ENCODE data around the gene PPP3CA.
A peak's percentile ranks its signal among the peaks of the same experiment; 100 is the strongest.

The PPP3CA gene

GRCh38 chr4:101304916-101305315 is 42.4 kb downstream of the PPP3CA start:
- peaks cover 37% of the 10 kb centered on the region for H3K4me1 ChIP-seq (ENCODE audit: insufficient read depth, low read length)
- 59% methylated on average over 2 of the region's 2 CpGs for WGBS
- no peaks in the 10 kb centered on the region for H3K36me3 ChIP-seq (ENCODE audit: insufficient read depth, low read length)
- H3K27me3 ChIP-seq (ENCODE audit: insufficient read depth, low read length): no peaks in the 10 kb centered on the region
- no peaks in the 10 kb centered on the region for H3K9me3 ChIP-seq (ENCODE audit: insufficient read depth, low read depth, low read length)
- no peak overlapping the region for H3K4me3 ChIP-seq (ENCODE audit: low read length)
- peak overlapping the region; percentile 70 for H3K27ac ChIP-seq (ENCODE audit: low read depth, low read length)
- no peak overlapping the region for H3K9ac ChIP-seq (ENCODE audit: low read depth, low read length)

GRCh38 chr4:101299899-101300540 is 47.3 kb downstream of the PPP3CA start:
- Histone ChIP-seq H3K9me3 (ENCODE audit: insufficient read depth, low read depth, low read length) (no peaks in the 10 kb centered on the region), H3K4me1 (ENCODE audit: insufficient read depth, low read length) (peaks cover 12% of the 10 kb centered on the region), H3K4me3 (ENCODE audit: low read length) (no peak overlapping the region), H3K9ac (ENCODE audit: low read depth, low read length) (no peak overlapping the region), H3K36me3 (ENCODE audit: insufficient read depth, low read length) (no peaks in the 10 kb centered on the region), H3K27me3 (ENCODE audit: insufficient read depth, low read length) (no peaks in the 10 kb centered on the region), H3K27ac (ENCODE audit: low read depth, low read length) (no peak overlapping the region)
- 100% methylated on average over 2 of the region's 3 CpGs for WGBS

DNA sequence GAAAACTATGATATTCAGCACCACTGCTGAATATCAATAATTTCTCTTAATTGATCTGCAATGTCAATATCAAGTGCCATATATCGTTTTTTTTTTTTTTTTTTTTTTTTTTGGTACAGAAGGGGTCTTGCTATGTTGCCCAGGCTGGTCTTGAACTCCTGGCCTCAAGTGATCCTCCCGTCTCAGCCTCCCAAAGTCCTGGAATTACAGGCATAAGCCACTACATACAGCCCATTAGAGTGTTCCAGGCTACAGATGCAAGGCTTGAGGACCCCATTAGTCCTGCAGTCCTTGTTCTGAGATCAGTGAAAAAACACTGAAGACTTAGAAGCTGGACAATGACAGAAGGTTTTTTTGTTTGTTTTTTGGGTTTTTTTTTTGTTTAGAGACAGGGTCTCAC is 48.3 kb downstream of the PPP3CA start:
- WGBS: 92% methylated on average over 1 of the region's 2 CpGs
- Histone ChIP-seq H3K9me3 (ENCODE audit: insufficient read depth, low read depth, low read length) (no peaks in the 10 kb centered on the region), H3K27ac (ENCODE audit: low read depth, low read length) (no peak overlapping the region), H3K27me3 (ENCODE audit: insufficient read depth, low read length) (no peaks in the 10 kb centered on the region), H3K9ac (ENCODE audit: low read depth, low read length) (no peak overlapping the region), H3K4me3 (ENCODE audit: low read length) (no peak overlapping the region), H3K4me1 (ENCODE audit: insufficient read depth, low read length) (peaks cover 2% of the 10 kb centered on the region; the same call in 1 of the 2 replicates), H3K36me3 (ENCODE audit: insufficient read depth, low read length) (no peaks in the 10 kb centered on the region)

- H3K27ac ChIP-seq (ENCODE audit: low read depth, low read length): no peak overlapping the region
- no peak overlapping the region for H3K4me3 ChIP-seq (ENCODE audit: low read length)
- no peaks in the 10 kb centered on the region for H3K27me3 ChIP-seq (ENCODE audit: insufficient read depth, low read length)
- H3K9ac ChIP-seq (ENCODE audit: low read depth, low read length): no peak overlapping the region
- H3K9me3 ChIP-seq (ENCODE audit: insufficient read depth, low read depth, low read length): no peaks in the 10 kb centered on the region
- 0 out of 2 replicates have a peak, but pooled peaks cover 4% of the 10 kb centered on the region for H3K4me1 ChIP-seq (ENCODE audit: insufficient read depth, low read length)
- H3K36me3 ChIP-seq (ENCODE audit: insufficient read depth, low read length): no peaks in the 10 kb centered on the region
Measured at GRCh38 chr4:101295691-101296090, 51.6 kb downstream of the PPP3CA start.

DNA sequence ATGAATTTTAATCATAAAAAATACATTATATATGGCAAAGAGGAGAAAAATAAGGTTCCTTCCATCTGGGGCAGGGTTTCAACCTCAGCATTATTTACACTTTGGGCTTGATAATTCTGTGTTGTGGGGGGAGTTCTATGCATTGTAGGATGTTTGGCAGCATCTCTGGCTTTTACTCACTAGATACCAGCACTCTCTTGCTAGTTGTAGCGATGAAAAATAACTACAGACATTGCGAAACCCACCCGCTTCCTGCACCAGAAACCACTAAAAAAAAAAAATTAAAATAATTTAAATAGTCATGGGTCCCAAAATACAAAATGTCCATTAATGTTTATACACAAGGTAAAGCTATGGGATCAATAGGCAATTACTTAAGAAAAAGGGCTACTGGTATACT is 52.7 kb downstream of the PPP3CA start:
- no CpG with 5 or more reads among the region's 3 CpGs for WGBS
- no peaks in the 10 kb centered on the region for H3K9me3 ChIP-seq (ENCODE audit: insufficient read depth, low read depth, low read length)
- no peaks in the 10 kb centered on the region for H3K27me3 ChIP-seq (ENCODE audit: insufficient read depth, low read length)
- no peak overlapping the region for H3K9ac ChIP-seq (ENCODE audit: low read depth, low read length)
- H3K4me3 ChIP-seq (ENCODE audit: low read length): no peak overlapping the region
- H3K27ac ChIP-seq (ENCODE audit: low read depth, low read length): no peak overlapping the region
- H3K4me1 ChIP-seq (ENCODE audit: insufficient read depth, low read length): 0 out of 2 replicates have a peak, but pooled peaks cover 4% of the 10 kb centered on the region
- H3K36me3 ChIP-seq (ENCODE audit: insufficient read depth, low read length): no peaks in the 10 kb centered on the region

DNA sequence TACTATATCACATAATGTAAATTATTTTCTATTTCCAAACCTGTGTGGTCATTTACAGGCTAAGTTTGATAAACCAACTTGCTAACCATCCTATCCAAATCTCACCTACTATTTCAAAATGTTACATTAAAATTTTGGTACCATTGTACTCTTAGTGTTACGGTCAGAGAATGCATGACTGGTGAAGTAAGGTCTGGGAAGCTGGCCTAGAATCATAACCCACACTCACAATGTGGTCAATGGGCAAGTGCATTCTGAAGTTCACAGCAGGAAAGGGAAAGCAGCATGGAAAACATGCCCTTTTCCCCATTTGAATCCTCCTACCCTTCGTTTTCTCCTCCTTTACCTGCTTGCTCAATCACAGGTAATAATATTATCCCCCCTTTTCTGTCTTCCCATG is 54.4 kb downstream of the PPP3CA start:
- Histone ChIP-seq H3K4me3 (ENCODE audit: low read length) (no peak overlapping the region), H3K36me3 (ENCODE audit: insufficient read depth, low read length) (no peaks in the 10 kb centered on the region), H3K27me3 (ENCODE audit: insufficient read depth, low read length) (no peaks in the 10 kb centered on the region), H3K9me3 (ENCODE audit: insufficient read depth, low read depth, low read length) (no peaks in the 10 kb centered on the region), H3K9ac (ENCODE audit: low read depth, low read length) (no peak overlapping the region), H3K27ac (ENCODE audit: low read depth, low read length) (no peak overlapping the region), H3K4me1 (ENCODE audit: insufficient read depth, low read length) (peaks cover 18% of the 10 kb centered on the region)
- 96% methylated on average over 2 of the region's 2 CpGs for WGBS

DNA sequence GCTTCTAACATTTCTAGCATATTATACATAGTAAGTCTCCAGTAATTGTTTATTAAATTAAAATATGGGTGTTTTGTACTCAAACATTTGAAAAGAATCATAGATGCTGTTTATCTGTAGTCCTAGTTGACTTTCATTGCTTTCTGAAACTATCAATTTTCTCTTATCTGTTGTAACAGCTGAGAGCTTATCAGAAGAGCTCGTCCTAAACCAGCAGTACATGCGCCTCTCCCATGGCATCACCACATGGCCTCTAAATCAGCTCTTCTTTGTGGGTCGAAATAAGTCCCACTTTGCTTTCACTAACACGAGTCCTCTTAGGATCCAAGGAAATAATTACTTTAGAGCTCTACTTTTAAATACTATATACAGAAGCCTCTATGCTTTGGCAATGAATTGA is 55.1 kb downstream of the PPP3CA start:
- Histone ChIP-seq H3K9me3 (ENCODE audit: insufficient read depth, low read depth, low read length) (no peaks in the 10 kb centered on the region), H3K4me1 (ENCODE audit: insufficient read depth, low read length) (peaks cover 23% of the 10 kb centered on the region), H3K27me3 (ENCODE audit: insufficient read depth, low read length) (no peaks in the 10 kb centered on the region), H3K36me3 (ENCODE audit: insufficient read depth, low read length) (no peaks in the 10 kb centered on the region), H3K4me3 (ENCODE audit: low read length) (no peak overlapping the region), H3K27ac (ENCODE audit: low read depth, low read length) (no peak overlapping the region), H3K9ac (ENCODE audit: low read depth, low read length) (no peak overlapping the region)
- WGBS: 85% methylated on average over 4 of the region's 4 CpGs

GRCh38 chr4:101291198-101291597 is 56.1 kb downstream of the PPP3CA start:
- Histone ChIP-seq H3K4me3 (ENCODE audit: low read length) (no peak overlapping the region), H3K27me3 (ENCODE audit: insufficient read depth, low read length) (no peaks in the 10 kb centered on the region)
- 88% methylated on average over 1 of the region's 1 CpG for WGBS

GRCh38 chr4:101290654-101291053 is 56.7 kb downstream of the PPP3CA start:
- Histone ChIP-seq H3K27ac (ENCODE audit: low read depth, low read length) (no peak overlapping the region), H3K27me3 (ENCODE audit: insufficient read depth, low read length) (no peaks in the 10 kb centered on the region), H3K9me3 (ENCODE audit: insufficient read depth, low read depth, low read length) (no peaks in the 10 kb centered on the region), H3K36me3 (ENCODE audit: insufficient read depth, low read length) (no peaks in the 10 kb centered on the region), H3K4me3 (ENCODE audit: low read length) (no peak overlapping the region), H3K9ac (ENCODE audit: low read depth, low read length) (no peak overlapping the region), H3K4me1 (ENCODE audit: insufficient read depth, low read length) (peaks cover 31% of the 10 kb centered on the region)
- 97% methylated on average over 3 of the region's 3 CpGs for WGBS

More at GRCh38 chr4:101291198-101291597, 56.1 kb downstream of the PPP3CA start:
- peaks cover 26% of the 10 kb centered on the region for H3K4me1 ChIP-seq (ENCODE audit: insufficient read depth, low read length)
- no peaks in the 10 kb centered on the region for H3K36me3 ChIP-seq (ENCODE audit: insufficient read depth, low read length)
- no peak overlapping the region for H3K9ac ChIP-seq (ENCODE audit: low read depth, low read length)
- H3K9me3 ChIP-seq (ENCODE audit: insufficient read depth, low read depth, low read length): no peaks in the 10 kb centered on the region
- no peak overlapping the region for H3K27ac ChIP-seq (ENCODE audit: low read depth, low read length)

- WGBS: 94% methylated on average over 2 of the region's 2 CpGs
- H3K9me3 ChIP-seq (ENCODE audit: insufficient read depth, low read depth, low read length): no peaks in the 10 kb centered on the region
- H3K27ac ChIP-seq (ENCODE audit: low read depth, low read length): no peak overlapping the region
- no peak overlapping the region for H3K9ac ChIP-seq (ENCODE audit: low read depth, low read length)
- no peaks in the 10 kb centered on the region for H3K27me3 ChIP-seq (ENCODE audit: insufficient read depth, low read length)
- H3K4me3 ChIP-seq (ENCODE audit: low read length): no peak overlapping the region
- H3K36me3 ChIP-seq (ENCODE audit: insufficient read depth, low read length): no peaks in the 10 kb centered on the region
- H3K4me1 ChIP-seq (ENCODE audit: insufficient read depth, low read length): peaks cover 43% of the 10 kb centered on the region
Measured at GRCh38 chr4:101289306-101289705, 58.0 kb downstream of the PPP3CA start.

GRCh38 chr4:101288365-101289145 is 58.8 kb downstream of the PPP3CA start:
- no peak overlapping the region for H3K9ac ChIP-seq (ENCODE audit: low read depth, low read length)
- no peaks in the 10 kb centered on the region for H3K27me3 ChIP-seq (ENCODE audit: insufficient read depth, low read length)
- H3K27ac ChIP-seq (ENCODE audit: low read depth, low read length): no peak overlapping the region
- WGBS: 66% methylated on average over 6 of the region's 6 CpGs
- H3K4me3 ChIP-seq (ENCODE audit: low read length): no peak overlapping the region
- H3K36me3 ChIP-seq (ENCODE audit: insufficient read depth, low read length): no peaks in the 10 kb centered on the region
- H3K9me3 ChIP-seq (ENCODE audit: insufficient read depth, low read depth, low read length): no peaks in the 10 kb centered on the region
- H3K4me1 ChIP-seq (ENCODE audit: insufficient read depth, low read length): peaks cover 50% of the 10 kb centered on the region

Measured in HUES64 (cell line).